Measurements from ENCODE around the gene SPRED2. TPM values are rescaled to one million over a fixed set of nuclear protein-coding genes. Genes with fewer than 3 reads are reported as not detected.

SPRED2 gene
- total and polyA plus RNA-seq, 8 donors = 6.4 to 23.3 (median 11.5) TPM

GRCh38 chr2:65368468-65368867 lies 63.9 kb downstream of the SPRED2 start:
- Histone ChIP-seq H3K4me1 (peaks cover 34 to 77% (median 56%) of the 10 kb centered on the region in 4 donors), H3K27ac (no peak overlapping the region), H3K9me3 (no peaks in the 10 kb centered on the region), H3K36me3 (no peaks in the 10 kb centered on the region), H3K27me3 (no peaks in the 10 kb centered on the region), H3K4me3 (no peak overlapping the region)
- intact Hi-C loops (cut with DNase I; ENCODE audit: low total_unique reads) = no loop called here
- 93 to 100% (median 95%) methylated on average over 1 of the region's 1 CpG for WGBS, 5 donors
- no peak for TF ChIP-seq POLR2A (IDR thresholded peaks at IDR 0.05)
- TF ChIP-seq CTCF (IDR thresholded peaks at IDR 0.05) = no peak
- no peak for DNase-seq

GRCh38 chr2:65367524-65367923 lies 64.9 kb downstream of the SPRED2 start:
- DNase-seq = peak in 1 of 2 donors; percentile 44
- Histone ChIP-seq H3K4me3 (no peak overlapping the region), H3K9me3 (no peaks in the 10 kb centered on the region), H3K36me3 (no peaks in the 10 kb centered on the region), H3K4me1 (peaks cover 34 to 71% (median 49%) of the 10 kb centered on the region in 4 donors), H3K27me3 (no peaks in the 10 kb centered on the region), H3K27ac (peak overlapping the region in 3 of 5 donors; percentile 50 to 74 (median 63))
- 35 to 49% (median 46%) methylated on average over 4 of the region's 4 CpGs for WGBS, 5 donors
- intact Hi-C loops (cut with DNase I; ENCODE audit: low total_unique reads) = no loop called here
- peak in 2 of 3 donors; percentile 10 to 36 for TF ChIP-seq POLR2AphosphoS5 (IDR thresholded peaks at IDR 0.05)
- TF ChIP-seq EP300 (IDR thresholded peaks at IDR 0.05) = no peak
- no peak for TF ChIP-seq POLR2A (IDR thresholded peaks at IDR 0.05)
- no peak for TF ChIP-seq CTCF (IDR thresholded peaks at IDR 0.05)

- H3K9me3 ChIP-seq = no peaks in the 10 kb centered on the region
- peak in 1 of 2 donors; percentile 86 for DNase-seq
- no peak for TF ChIP-seq CTCF (IDR thresholded peaks at IDR 0.05)
- no peak for TF ChIP-seq EP300 (IDR thresholded peaks at IDR 0.05)
- no peak for TF ChIP-seq POLR2A (IDR thresholded peaks at IDR 0.05)
- TF ChIP-seq POLR2AphosphoS5 (IDR thresholded peaks at IDR 0.05) = peak in 2 of 3 donors; percentile 50 to 84
- WGBS, 5 donors = 26 to 43% (median 29%) methylated on average over 10 of the region's 10 CpGs
- H3K4me1 ChIP-seq = peaks cover 30 to 63% (median 45%) of the 10 kb centered on the region in 4 donors
- H3K27me3 ChIP-seq = no peaks in the 10 kb centered on the region
- H3K4me3 ChIP-seq = no peak overlapping the region
- no peaks in the 10 kb centered on the region for H3K36me3 ChIP-seq
- intact Hi-C loops (cut with DNase I; ENCODE audit: low total_unique reads) = no loop called here
- H3K27ac ChIP-seq = peak overlapping the region; percentile 37 to 74 (median 63)
Measured at GRCh38 chr2:65366595-65367125, 65.7 kb downstream of the SPRED2 start.

GRCh38 chr2:65364986-65365733 lies 67.2 kb downstream of the SPRED2 start:
- 61 to 76% (median 63%) methylated on average over 2 of the region's 2 CpGs for WGBS, 5 donors
- Histone ChIP-seq H3K4me3 (no peak overlapping the region), H3K9me3 (no peaks in the 10 kb centered on the region), H3K27ac (peak overlapping the region in 1 of 5 donors; percentile 72), H3K4me1 (peaks cover 21 to 58% (median 33%) of the 10 kb centered on the region in 4 donors), H3K36me3 (no peaks in the 10 kb centered on the region), H3K27me3 (no peaks in the 10 kb centered on the region)
- DNase-seq = no peak
- intact Hi-C loops (cut with DNase I; ENCODE audit: low total_unique reads) = no loop called here
- TF ChIP-seq EP300 (IDR thresholded peaks at IDR 0.05) = no peak
- TF ChIP-seq CTCF (IDR thresholded peaks at IDR 0.05) = no peak
- no peak for TF ChIP-seq POLR2A (IDR thresholded peaks at IDR 0.05)
- TF ChIP-seq POLR2AphosphoS5 (IDR thresholded peaks at IDR 0.05) = no peak

Measured in stomach (tissue), 9 donors.